ENCODE results near the gene FXN.
"Not testable (repeated sequence)": the region's sequence is repeated elsewhere in the genome, so short reads cannot be mapped to it uniquely, and the experiment has no call there.

The FXN gene

DNA sequence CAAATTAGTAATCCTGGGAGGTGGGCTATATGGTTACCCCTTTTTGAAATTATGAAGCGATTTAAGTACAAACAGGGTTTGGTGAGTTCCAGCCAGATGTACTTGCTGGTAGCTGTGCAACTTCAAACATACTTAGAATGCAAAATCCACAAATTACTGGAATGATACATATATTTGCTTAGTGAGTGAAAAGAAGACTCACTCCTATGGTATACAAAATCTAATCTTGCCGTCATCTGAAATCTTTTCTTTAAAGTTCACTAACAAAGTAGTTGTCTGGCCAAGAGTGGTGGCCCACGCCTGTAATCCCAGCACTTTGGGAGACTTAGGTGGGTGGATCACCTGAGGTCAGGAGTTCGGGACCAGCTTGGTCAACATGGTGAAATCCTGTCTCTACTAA, 73.6 kb downstream of the FXN start:
- Histone ChIP-seq H2BK12ac (ENCODE audit: low read length in 2 of 2) (no peak overlapping the region), H2BK5ac (ENCODE audit: low read depth, low read length, poor library complexity, severe bottlenecking) (no peak overlapping the region), H3K4me1 (ENCODE audit: control insufficient read depth, insufficient read depth, low read depth, low read length) (peaks cover 3% of the 10 kb centered on the region), H3K9ac (ENCODE audit: low read length) (no peak overlapping the region), H4K91ac (ENCODE audit: low read length) (no peak overlapping the region), H4K8ac (ENCODE audit: low read length) (no peak overlapping the region), H3K4me2 (ENCODE audit: low read length, poor library complexity, severe bottlenecking) (no peak overlapping the region), H3K27ac (ENCODE audit: low read length, poor library complexity, severe bottlenecking) (no peak overlapping the region), H3K9me3 (ENCODE audit: control insufficient read depth, low read length) (no peaks in the 10 kb centered on the region), H3K18ac (ENCODE audit: low read depth in 1 of 2, low read length in 2 of 2) (no peak overlapping the region), H3K23ac (ENCODE audit: low read length in 2 of 2) (no peak overlapping the region), H2AK5ac (ENCODE audit: low read length, severe bottlenecking) (no peak overlapping the region), H3K4ac (ENCODE audit: low read depth in 1 of 2, low read length in 2 of 2) (no peak overlapping the region), H2BK120ac (ENCODE audit: low read depth, low read length) (no peak overlapping the region), H3K36me3 (ENCODE audit: control insufficient read depth in 1 of 2, insufficient read depth in 2 of 2, low read depth in 1 of 2, low read length in 2 of 2) (no peaks in the 10 kb centered on the region), H3K27me3 (ENCODE audit: control insufficient read depth in 1 of 2, insufficient read depth in 1 of 2, low read length in 2 of 2) (no peaks in the 10 kb centered on the region), H2AFZ (ENCODE audit: low read depth, low read length) (no peak overlapping the region), H3K79me1 (replicated peaks; ENCODE audit: low read length, poor library complexity, severe bottlenecking) (peaks cover 2% of the 10 kb centered on the region), H2BK15ac (ENCODE audit: low read depth, poor library complexity, severe bottlenecking) (no peak overlapping the region), H3K4me3 (ENCODE audit: insufficient read depth in 1 of 2, low read depth in 1 of 2, low read length in 2 of 2) (no peak overlapping the region), H3K14ac (ENCODE audit: low read length in 2 of 2) (no peak overlapping the region)
- DNase-seq, result no peak
- 69% methylated on average over 2 of the region's 4 CpGs for WGBS

DNA sequence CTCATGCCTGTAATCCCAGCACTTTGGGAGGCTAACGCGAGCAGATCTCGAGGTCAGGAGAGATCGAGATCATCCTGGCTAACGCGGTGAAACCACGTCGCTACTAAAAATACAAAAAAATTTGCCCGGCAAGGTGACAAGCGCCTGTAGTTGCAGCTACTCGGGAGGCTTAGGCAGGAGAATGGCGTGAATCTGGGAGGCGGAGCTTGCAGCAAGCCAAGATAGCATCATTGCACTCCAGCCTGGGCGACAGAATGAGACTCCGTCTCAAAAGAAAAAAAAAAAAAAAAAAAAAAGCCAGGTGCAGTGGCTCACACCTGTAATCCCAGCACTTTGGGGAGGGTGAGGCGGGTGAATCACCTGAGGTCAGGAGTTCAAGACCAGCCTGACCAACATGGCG, 77.1 kb downstream of the FXN start:
- H3K14ac ChIP-seq (ENCODE audit: low read length in 2 of 2); H2BK120ac ChIP-seq (ENCODE audit: low read depth, low read length); DNase-seq; H3K36me3 ChIP-seq (ENCODE audit: control insufficient read depth in 1 of 2, insufficient read depth in 2 of 2, low read depth in 1 of 2, low read length in 2 of 2); H3K9ac ChIP-seq (ENCODE audit: low read length); H4K91ac ChIP-seq (ENCODE audit: low read length); H3K4me2 ChIP-seq (ENCODE audit: low read length, poor library complexity, severe bottlenecking); H3K9me3 ChIP-seq (ENCODE audit: control insufficient read depth, low read length); H3K4me1 ChIP-seq (ENCODE audit: control insufficient read depth, insufficient read depth, low read depth, low read length); H3K4me3 ChIP-seq (ENCODE audit: insufficient read depth in 1 of 2, low read depth in 1 of 2, low read length in 2 of 2); H3K4ac ChIP-seq (ENCODE audit: low read depth in 1 of 2, low read length in 2 of 2); H3K27ac ChIP-seq (ENCODE audit: low read length, poor library complexity, severe bottlenecking); H2BK15ac ChIP-seq (ENCODE audit: low read depth, poor library complexity, severe bottlenecking); H2BK5ac ChIP-seq (ENCODE audit: low read depth, low read length, poor library complexity, severe bottlenecking); H2AK5ac ChIP-seq (ENCODE audit: low read length, severe bottlenecking); H3K23ac ChIP-seq (ENCODE audit: low read length in 2 of 2); H2BK12ac ChIP-seq (ENCODE audit: low read length in 2 of 2); H4K8ac ChIP-seq (ENCODE audit: low read length); H2AFZ ChIP-seq (ENCODE audit: low read depth, low read length); H3K79me1 ChIP-seq (replicated peaks; ENCODE audit: low read length, poor library complexity, severe bottlenecking); H3K18ac ChIP-seq (ENCODE audit: low read depth in 1 of 2, low read length in 2 of 2); H3K27me3 ChIP-seq (ENCODE audit: control insufficient read depth in 1 of 2, insufficient read depth in 1 of 2, low read length in 2 of 2): not testable (repeated sequence)
- 97% methylated on average over 16 of the region's 17 CpGs for WGBS

DNA sequence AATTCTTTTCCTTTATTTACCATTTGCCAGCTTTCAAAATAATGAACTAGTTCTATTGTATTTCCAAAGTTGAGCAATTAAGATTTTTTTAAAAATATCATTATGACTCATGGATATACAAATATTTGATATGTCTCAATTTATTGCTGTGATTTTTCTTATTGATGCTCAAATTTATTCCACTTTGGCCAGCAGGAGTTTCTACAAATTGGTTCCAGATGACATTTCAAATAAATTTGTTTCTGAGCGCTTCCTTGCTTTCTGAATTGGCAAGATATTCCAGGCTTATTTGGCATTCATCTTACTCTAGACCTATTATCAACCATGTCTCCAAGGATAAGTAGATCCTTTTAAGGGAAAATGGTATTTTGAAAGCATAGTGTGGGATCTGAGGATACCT, 80.1 kb downstream of the FXN start:
- no peak for DNase-seq
- Histone ChIP-seq H3K14ac (ENCODE audit: low read length in 2 of 2) (no peak overlapping the region), H2AK5ac (ENCODE audit: low read length, severe bottlenecking) (no peak overlapping the region), H2BK15ac (ENCODE audit: low read depth, poor library complexity, severe bottlenecking) (no peak overlapping the region), H4K91ac (ENCODE audit: low read length) (no peak overlapping the region), H3K36me3 (ENCODE audit: control insufficient read depth in 1 of 2, insufficient read depth in 2 of 2, low read depth in 1 of 2, low read length in 2 of 2) (no peaks in the 10 kb centered on the region), H3K4me3 (ENCODE audit: insufficient read depth in 1 of 2, low read depth in 1 of 2, low read length in 2 of 2) (no peak overlapping the region), H3K79me1 (replicated peaks; ENCODE audit: low read length, poor library complexity, severe bottlenecking) (peaks cover 2% of the 10 kb centered on the region), H3K9ac (ENCODE audit: low read length) (no peak overlapping the region), H3K4me2 (ENCODE audit: low read length, poor library complexity, severe bottlenecking) (no peak overlapping the region), H4K8ac (ENCODE audit: low read length) (no peak overlapping the region), H2AFZ (ENCODE audit: low read depth, low read length) (no peak overlapping the region), H2BK12ac (ENCODE audit: low read length in 2 of 2) (no peak overlapping the region), H3K23ac (ENCODE audit: low read length in 2 of 2) (no peak overlapping the region), H3K9me3 (ENCODE audit: control insufficient read depth, low read length) (no peaks in the 10 kb centered on the region), H3K18ac (ENCODE audit: low read depth in 1 of 2, low read length in 2 of 2) (no peak overlapping the region), H3K27ac (ENCODE audit: low read length, poor library complexity, severe bottlenecking) (no peak overlapping the region), H3K4me1 (ENCODE audit: control insufficient read depth, insufficient read depth, low read depth, low read length) (peaks cover 9% of the 10 kb centered on the region), H2BK120ac (ENCODE audit: low read depth, low read length) (no peak overlapping the region), H3K4ac (ENCODE audit: low read depth in 1 of 2, low read length in 2 of 2) (no peak overlapping the region), H2BK5ac (ENCODE audit: low read depth, low read length, poor library complexity, severe bottlenecking) (no peak overlapping the region), H3K27me3 (ENCODE audit: control insufficient read depth in 1 of 2, insufficient read depth in 1 of 2, low read length in 2 of 2) (no peaks in the 10 kb centered on the region)
- WGBS, result 100% methylated on average over 1 of the region's 1 CpG

DNA sequence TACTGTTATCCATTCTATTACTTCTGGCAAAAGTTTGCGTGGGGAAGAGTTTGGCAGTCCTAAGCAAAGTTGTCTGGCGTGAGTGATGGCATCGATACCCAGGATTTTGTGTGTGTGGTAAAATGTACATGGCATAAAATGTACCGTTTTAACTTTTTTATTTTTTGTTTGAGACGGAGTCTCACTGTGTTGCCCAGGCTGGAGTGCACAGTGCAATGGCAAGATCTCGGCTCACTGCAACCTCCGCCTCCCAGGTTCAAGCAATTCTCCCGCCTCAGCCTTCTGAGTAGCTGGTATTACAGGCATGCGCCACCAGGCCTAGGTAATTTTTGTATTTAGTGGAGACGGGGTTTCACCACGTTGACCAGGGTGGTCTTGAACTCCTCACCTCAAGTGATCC, 83.1 kb downstream of the FXN start:
- Histone ChIP-seq H3K4me2 (ENCODE audit: low read length, poor library complexity, severe bottlenecking) (no peak overlapping the region), H2AFZ (ENCODE audit: low read depth, low read length) (no peak overlapping the region), H3K9ac (ENCODE audit: low read length) (no peak overlapping the region), H3K4ac (ENCODE audit: low read depth in 1 of 2, low read length in 2 of 2) (no peak overlapping the region), H2BK12ac (ENCODE audit: low read length in 2 of 2) (no peak overlapping the region), H3K27ac (ENCODE audit: low read length, poor library complexity, severe bottlenecking) (no peak overlapping the region), H3K4me1 (ENCODE audit: control insufficient read depth, insufficient read depth, low read depth, low read length) (peaks cover 14% of the 10 kb centered on the region), H3K23ac (ENCODE audit: low read length in 2 of 2) (no peak overlapping the region), H3K4me3 (ENCODE audit: insufficient read depth in 1 of 2, low read depth in 1 of 2, low read length in 2 of 2) (no peak overlapping the region), H2BK15ac (ENCODE audit: low read depth, poor library complexity, severe bottlenecking) (no peak overlapping the region), H2BK120ac (ENCODE audit: low read depth, low read length) (no peak overlapping the region), H3K27me3 (ENCODE audit: control insufficient read depth in 1 of 2, insufficient read depth in 1 of 2, low read length in 2 of 2) (peaks cover 0 to 5% of the 10 kb centered on the region in 2 experiments), H2BK5ac (ENCODE audit: low read depth, low read length, poor library complexity, severe bottlenecking) (no peak overlapping the region), H3K18ac (ENCODE audit: low read depth in 1 of 2, low read length in 2 of 2) (no peak overlapping the region), H3K36me3 (ENCODE audit: control insufficient read depth in 1 of 2, insufficient read depth in 2 of 2, low read depth in 1 of 2, low read length in 2 of 2) (no peaks in the 10 kb centered on the region), H3K9me3 (ENCODE audit: control insufficient read depth, low read length) (no peaks in the 10 kb centered on the region), H4K91ac (ENCODE audit: low read length) (no peak overlapping the region), H3K79me1 (replicated peaks; ENCODE audit: low read length, poor library complexity, severe bottlenecking) (no peaks in the 10 kb centered on the region), H3K14ac (ENCODE audit: low read length in 2 of 2) (no peak overlapping the region), H2AK5ac (ENCODE audit: low read length, severe bottlenecking) (no peak overlapping the region), H4K8ac (ENCODE audit: low read length) (no peak overlapping the region)
- DNase-seq, result no peak
- WGBS, result 91% methylated on average over 11 of the region's 11 CpGs

All from mesenchymal stem cell (in vitro differentiated cells and primary cell).